Chondrocyte (in vitro differentiated cells): Measurements from ENCODE around the gene RPL22. TPM values are rescaled to one million over a fixed set of nuclear protein-coding genes. Genes with fewer than 3 reads are reported as not detected.
A peak's percentile ranks its signal among the peaks of the same experiment; 100 is the strongest.

Source experiments
- DNase-seq: peaks from one replicate; pipeline ENCODE4 v3.0.0; 2021; ENCODE audit warnings: mixed read lengths, low spot score
- H3K27ac Mint-ChIP-seq: one replicate; pipeline ENCODE4 v1.8.0; 2021; ENCODE audit warnings: mild to moderate bottlenecking, moderate library complexity, mixed read lengths; ENCODE audit not compliant: unreplicated experiment
- H3K27me3 Mint-ChIP-seq: 2 replicates; pipeline ENCODE4 v1.8.0; 2021; ENCODE audit warnings: low read depth, mixed read lengths
- H3K36me3 Mint-ChIP-seq: 2 replicates; pipeline ENCODE4 v1.8.0; 2021; ENCODE audit warnings: low read depth, mixed read lengths
- H3K4me1 Mint-ChIP-seq: 2 replicates; pipeline ENCODE4 v1.8.0; 2021; ENCODE audit warnings: low read depth, mild to moderate bottlenecking, mixed read lengths
- H3K4me3 Mint-ChIP-seq: one replicate; pipeline ENCODE4 v1.8.0; 2021; ENCODE audit warnings: mild to moderate bottlenecking, moderate library complexity, mixed read lengths; ENCODE audit not compliant: unreplicated experiment
- H3K9me3 Mint-ChIP-seq: 2 replicates; pipeline ENCODE4 v1.8.0; 2021; ENCODE audit warnings: low read depth, mixed read lengths
- CTCF ChIP-seq: fragments of 200-600 bp; sonication (generic); IDR thresholded peaks from 2 replicates; pipeline ENCODE4 v1.5.0; 2021; ENCODE audit warnings: antibody characterized with exemption, mild to moderate bottlenecking, moderate library complexity
- total RNA-seq: library from RNA; stranded (reverse); gene quantifications from 3 replicates; pipeline ENCODE4 v1.2.1, GENCODE V29; 2021

RPL22 gene
- total RNA-seq, 1 donor from 2014 or later = 220 TPM

- H3K4me3 Mint-ChIP-seq = no peak overlapping the region
- DNase-seq = no peak
- H3K36me3 Mint-ChIP-seq = peaks cover 8% of the 10 kb centered on the region
- H3K27ac Mint-ChIP-seq = no peak overlapping the region
- no peak for TF ChIP-seq CTCF
- H3K9me3 Mint-ChIP-seq = no peaks in the 10 kb centered on the region
- H3K27me3 Mint-ChIP-seq = peaks cover 22% of the 10 kb centered on the region
- H3K4me1 Mint-ChIP-seq = peaks cover 18% of the 10 kb centered on the region
Observed at GRCh38 chr1:6237093-6237492, 37.7 kb upstream of the RPL22 start.

GRCh38 chr1:6235296-6235677, 35.9 kb upstream of the RPL22 start:
- H3K4me1 Mint-ChIP-seq = peaks cover 12% of the 10 kb centered on the region
- H3K36me3 Mint-ChIP-seq = peaks cover 15% of the 10 kb centered on the region
- no peak for TF ChIP-seq CTCF
- peak overlapping the region; percentile 85 for H3K27ac Mint-ChIP-seq
- peaks cover 10% of the 10 kb centered on the region for H3K27me3 Mint-ChIP-seq
- no peaks in the 10 kb centered on the region for H3K9me3 Mint-ChIP-seq
- DNase-seq = no peak
- peak overlapping the region; percentile 83 for H3K4me3 Mint-ChIP-seq

- Mint-ChIP-seq H3K4me3 (peak overlapping the region; percentile 83), H3K4me1 (peaks cover 12% of the 10 kb centered on the region), H3K27me3 (peaks cover 6% of the 10 kb centered on the region), H3K9me3 (no peaks in the 10 kb centered on the region), H3K27ac (peak overlapping the region; percentile 85), H3K36me3 (peaks cover 16% of the 10 kb centered on the region)
- TF ChIP-seq CTCF = no peak
- DNase-seq = no peak
Observed at GRCh38 chr1:6234502-6235295, 35.3 kb upstream of the RPL22 start.

GRCh38 chr1:6233376-6233775, 34.0 kb upstream of the RPL22 start:
- peaks cover 12% of the 10 kb centered on the region for H3K4me1 Mint-ChIP-seq
- H3K36me3 Mint-ChIP-seq = peaks cover 17% of the 10 kb centered on the region
- H3K9me3 Mint-ChIP-seq = no peaks in the 10 kb centered on the region
- TF ChIP-seq CTCF = no peak
- H3K4me3 Mint-ChIP-seq = no peak overlapping the region
- H3K27ac Mint-ChIP-seq = no peak overlapping the region
- DNase-seq = no peak
- H3K27me3 Mint-ChIP-seq = no peaks in the 10 kb centered on the region

- Mint-ChIP-seq H3K27ac (no peak overlapping the region), H3K36me3 (peaks cover 21% of the 10 kb centered on the region), H3K4me3 (no peak overlapping the region), H3K27me3 (no peaks in the 10 kb centered on the region), H3K4me1 (peaks cover 17% of the 10 kb centered on the region), H3K9me3 (no peaks in the 10 kb centered on the region)
- DNase-seq = no peak
- no peak for TF ChIP-seq CTCF
Observed at GRCh38 chr1:6225651-6226050, 26.3 kb upstream of the RPL22 start.
